GM19240 (cell line): ENCODE data around the gene ESCO1.

Source experiments
- DNase-seq: peaks from one replicate; pipeline ENCODE4 v3.0.0; 2011; ENCODE audit warnings: low spot score; ENCODE audit not compliant: insufficient read length

The ESCO1 gene

GRCh38 chr18:21490748-21491147 lies 109.8 kb downstream of the ESCO1 start:
- DNase-seq, result no peak

- DNase-seq, result no peak
These were observed 110.5 kb downstream of the ESCO1 start for GRCh38 chr18:21489919-21490495.

GRCh38 chr18:21489119-21489750 lies 111.3 kb downstream of the ESCO1 start:
- DNase-seq, result peak; percentile 35

- no peak for DNase-seq
These were observed 113.5 kb downstream of the ESCO1 start for GRCh38 chr18:21486905-21487437.

- DNase-seq, result no peak
These were observed 115.5 kb downstream of the ESCO1 start for GRCh38 chr18:21484851-21485636.

GRCh38 chr18:21483051-21483450 lies 117.5 kb downstream of the ESCO1 start:
- no peak for DNase-seq

- no peak for DNase-seq
These were observed 118.8 kb downstream of the ESCO1 start for GRCh38 chr18:21481739-21482138.

DNA sequence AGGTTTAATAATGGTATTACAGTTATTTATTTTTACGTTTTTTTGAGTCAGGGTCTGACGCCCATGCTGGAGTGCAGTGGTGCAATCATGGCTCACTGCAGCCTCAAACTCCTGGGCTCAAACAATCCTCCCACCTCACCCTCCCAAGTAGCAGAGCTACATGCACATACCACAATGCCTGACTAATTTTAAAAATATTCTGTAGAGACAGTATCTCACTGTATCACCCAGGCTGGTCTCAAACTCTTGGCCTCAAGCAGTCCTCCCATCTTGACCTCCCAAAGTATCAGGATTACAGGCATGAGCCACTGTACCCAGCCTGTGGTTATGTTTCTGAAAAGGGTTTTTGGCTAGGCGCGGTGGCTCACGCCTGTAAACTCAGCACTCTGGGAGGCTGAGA lies 120.8 kb downstream of the ESCO1 start:
- DNase-seq, result no peak
